GM12878 (cell line): ENCODE data around the gene MYRF. TPM values are rescaled to one million over a fixed set of nuclear protein-coding genes. Genes with fewer than 3 reads are reported as not detected.

Experiments used
- ATAC-seq: fragments of 200-7000 bp; cut with Tn5 transposase; 3 replicates; pipeline ENCODE4 v1.9.1; 2020; ENCODE audit warnings: mild to moderate bottlenecking, moderate library complexity
- BruUV-seq: library from RNA; stranded (reverse); fragments of 400-500 nt; replicated peaks from 2 replicates; lab custom pipeline; 2021; lab: Mats Ljungman, UMichigan
- CTCF ChIA-PET: fragments of 300-600 bp; sonication (Branson Sonifier 250); formaldehyde crosslinking; extraction: SDS; loops from one replicate; lab custom pipeline; 2021; ENCODE audit warnings: inconsistent platforms; lab: Yijun Ruan, JAX
- POLR2A ChIA-PET: fragments of 350-600 bp; formaldehyde crosslinking; extraction: SDS; loops from one replicate; lab custom pipeline; 2021; ENCODE audit warnings: inconsistent platforms; lab: Charles Lee
- RAD21 ChIA-PET: fragments of 300-600 bp; sonication (Branson Sonifier 250); formaldehyde crosslinking; loops from one replicate; lab custom pipeline; 2023; ENCODE audit warnings: antibody characterized with exemption; ENCODE audit not compliant: unreplicated experiment; lab: Charles Lee
- SMC1A ChIA-PET: fragments of 300-600 bp; sonication (Branson Sonifier 250); formaldehyde crosslinking; loops from one replicate; lab custom pipeline; 2023; ENCODE audit not compliant: unreplicated experiment, uncharacterized antibody; lab: Charles Lee
- DNase-seq: peaks from one replicate; pipeline ENCODE4 v3.0.0-alpha.2; 2011; ENCODE audit warnings: low read depth, low spot score
- FAIRE-seq: peaks from 3 replicates; lab custom pipeline; 2011; peaks lifted over from hg19 to GRCh38; lab: Jason Lieb, UNC
- H2AFZ ChIP-seq: 2 replicates; pipeline ENCODE4 v1.6.0; 2011; ENCODE audit warnings: low read depth, low read length, control low read depth; ENCODE audit not compliant: control insufficient read depth
- H3K27ac ChIP-seq: 2 replicates; pipeline ENCODE4 v1.5.1; 2011; ENCODE audit warnings: control low read depth; ENCODE audit not compliant: control insufficient read depth, insufficient read depth
- H3K27me3 ChIP-seq, 2 experiments: replicated peaks in 1 of 2; 2 replicates each; pipeline versions ENCODE4 v1.6.0 to v1.6.1; 2011; ENCODE audit warnings: low read length in 1 of 2; ENCODE audit not compliant: control insufficient read depth in 2 of 2, insufficient read depth in 2 of 2
- H3K36me3 ChIP-seq, 2 experiments: 2 replicates each; pipeline ENCODE4 v1.5.1; 2011; ENCODE audit warnings: low read length in 1 of 2; ENCODE audit not compliant: control insufficient read depth in 2 of 2, insufficient read depth in 2 of 2
- H3K4me1 ChIP-seq: 2 replicates; pipeline ENCODE4 v1.6.1; 2011; ENCODE audit warnings: mild to moderate bottlenecking, low read length, moderate library complexity, mixed read lengths; ENCODE audit not compliant: control insufficient read depth, insufficient read depth
- H3K4me2 ChIP-seq: 2 replicates; pipeline ENCODE4 v1.6.0; 2011; ENCODE audit warnings: control low read depth; ENCODE audit not compliant: control insufficient read depth, insufficient read depth
- H3K4me3 ChIP-seq: fragments of 200-600 bp; sonication (generic); 2 replicates; pipeline ENCODE4 v1.5.1; 2016
- H3K79me2 ChIP-seq: 2 replicates; pipeline ENCODE4 v1.6.0; 2011; ENCODE audit warnings: low read length; ENCODE audit not compliant: control insufficient read depth, insufficient read depth
- H3K9ac ChIP-seq: 2 replicates; pipeline ENCODE4 v1.8.0; 2011; ENCODE audit warnings: low read length, control low read depth, mixed read lengths; ENCODE audit not compliant: control insufficient read depth, insufficient read depth
- H3K9me3 ChIP-seq: replicated peaks from 3 replicates; pipeline ENCODE4 v1.5.1; 2011; ENCODE audit warnings: mild to moderate bottlenecking, low read length; ENCODE audit not compliant: control insufficient read depth, insufficient read depth
- H4K20me1 ChIP-seq: 2 replicates; pipeline ENCODE4 v1.6.0; 2011; ENCODE audit not compliant: control insufficient read depth, insufficient read depth
- NFYB ChIP-seq: IDR thresholded peaks from 2 replicates; pipeline ENCODE4 v1.6.1; 2011; ENCODE audit warnings: low read depth, mild to moderate bottlenecking, low read length, improper control_type of control experiment, moderate library complexity; ENCODE audit not compliant: insufficient read depth
- PBX3 ChIP-seq: IDR thresholded peaks from 2 replicates; pipeline ENCODE4 v1.6.1; 2011; ENCODE audit warnings: mild to moderate bottlenecking, low read depth, low read length, moderate library complexity; ENCODE audit not compliant: insufficient replicate concordance
- POLR2A ChIP-seq: IDR thresholded peaks from 2 replicates; pipeline ENCODE4 v1.6.1; 2011; ENCODE audit warnings: low read depth, mild to moderate bottlenecking, low read length
- WGBS: methylation state at CpG from one replicate; pipeline ENCODE4 v1.1.6; 2016; ENCODE audit warnings: low lambda C conversion rate; ENCODE audit not compliant: insufficient replicate concordance, insufficient coverage; ENCODE audit errors: missing lambda C conversion rate; 5-methylcytosine and 5-hydroxymethylcytosine counted together
- in situ Hi-C: fragments of 300-500 bp; cut with MboI; formaldehyde crosslinking; loops from 9 replicates; pipeline ENCODE4 v1.14.3; 2018; ENCODE audit warnings: mixed read lengths
- intact Hi-C: fragments of 100-400 bp; cut with micrococcal nuclease; formaldehyde crosslinking; loops from one replicate; pipeline ENCODE4 v1.14.2; 2022; ENCODE audit not compliant: unreplicated experiment
- polyA plus RNA-seq, 11 experiments: library from polyadenylated mRNA; depleted of rRNA in 4 of 11; unstranded in 6 of 11; stranded (reverse) in 5 of 11; fragments of >200 nt; fragmentation: Nextera tagmentation in 4 of 11; fragmentation: Illumina TruSeq in 1 of 11; extraction: Ambion mirVana in 4 of 11; extraction: Trizol in 1 of 11; gene quantifications; 1 replicate in 1 of 11; 2 replicates in 10 of 11; pipeline versions ENCODE4 v1.2.1 to v1.2.3, GENCODE V29; 2011 to 2016; ENCODE audit warnings: inconsistent platforms in 2 of 11, missing spikeins in 2 of 11, low read depth in 1 of 11
- total RNA-seq, 4 experiments: library from RNA; depleted of rRNA in 3 of 4; stranded (reverse); fragments of >200 nt in 3 of 4; fragmentation: Illumina TruSeq in 1 of 4; extraction: Trizol in 1 of 4; gene quantifications; 2 replicates each; pipeline versions ENCODE4 v1.2.1 to v1.2.3, GENCODE V29; 2013 to 2021

MYRF gene
- total and polyA plus RNA-seq, 10 of the 15 experiments (the other 5 are each of a cell fraction or from before 2014, with no cell fraction given) = 0.27 to 15.6 (median 0.89) TPM

- ATAC-seq = no peak
- DNase-seq = no peak
- 0 out of 2 replicates have a peak overlapping the region, but pooled peaks have one; percentile 23 for H3K27ac ChIP-seq
- H3K4me1 ChIP-seq = peaks cover 36% of the 10 kb centered on the region
- TF ChIP-seq NFYB (no peak), POLR2A (peak; percentile 23; the same call in 1 of the 2 replicates)
- H3K4me2 ChIP-seq = peak overlapping the region; percentile 87
- no peaks in the 10 kb centered on the region for H4K20me1 ChIP-seq
- ChIA-PET SMC1A (interaction anchor here (1.1 to 6.2 kb wide), 3 partner anchors 16 to 38 kb away, joined by 4 to 67 read pairs (median 28); partner anchors contain the start of gene FADS1), POLR2A (interaction anchor here (1.4 to 6.9 kb wide), 4 partner anchors 12 to 25 kb away, joined by 4 to 167 read pairs (median 43); partner anchors contain the start of gene FADS1), CTCF (interaction anchor here (0.6 to 2.4 kb wide), 7 partner anchors 18 to 278 kb away, joined by 4 to 23 read pairs (median 6); no protein-coding TSS in a partner anchor), RAD21 (interaction anchor here (0.9 to 6.9 kb wide), 3 partner anchors 18 to 35 kb away, joined by 3 to 48 read pairs (median 14); no protein-coding TSS in a partner anchor)
- FAIRE-seq = no peak
- intact Hi-C loops (no loop called here), in situ Hi-C loops (no loop called here)
- H3K9me3 ChIP-seq = no peaks in the 10 kb centered on the region
- H3K4me3 ChIP-seq = peak overlapping the region; percentile 51; the same call in 1 of the 2 replicates
- H2AFZ ChIP-seq = no peak overlapping the region
- H3K36me3 ChIP-seq = peaks cover 5 to 12% of the 10 kb centered on the region in 2 experiments
- 48% methylated on average over 7 of the region's 7 CpGs for WGBS
- H3K9ac ChIP-seq = no peak overlapping the region
- no TSS peak for BruUV-seq
- H3K27me3 ChIP-seq = no peaks in the 10 kb centered on the region
- peaks cover 92% of the 10 kb centered on the region for H3K79me2 ChIP-seq
These were observed 80.3 kb downstream of the MYRF start for GRCh38 chr11:61832754-61833153.

GRCh38 chr11:61833471-61833870 is 81.0 kb downstream of the MYRF start:
- H3K4me1 ChIP-seq = peaks cover 36% of the 10 kb centered on the region
- no peak overlapping the region; the same call in 1 of the 2 replicates for H3K9ac ChIP-seq
- no peaks in the 10 kb centered on the region for H4K20me1 ChIP-seq
- peak overlapping the region; percentile 95 for H3K27ac ChIP-seq
- ATAC-seq (no peak), DNase-seq (no peak), FAIRE-seq (no peak)
- BruUV-seq = no TSS peak
- peak overlapping the region; percentile 87 for H3K4me2 ChIP-seq
- WGBS = 97% methylated on average over 11 of the region's 11 CpGs
- CTCF ChIA-PET = interaction anchor here (1.2 to 2.4 kb wide), 7 partner anchors 15 to 275 kb away, joined by 3 to 23 read pairs (median 5); partner anchors contain the start of gene FADS1
- H3K27me3 ChIP-seq = no peaks in the 10 kb centered on the region
- in situ Hi-C loops = no loop called here
- peaks cover 86% of the 10 kb centered on the region for H3K79me2 ChIP-seq
- H3K4me3 ChIP-seq = no peak overlapping the region
- TF ChIP-seq POLR2A = peak; percentile 10; the same call in 1 of the 2 replicates
- TF ChIP-seq PBX3 = no peak
- SMC1A ChIA-PET = interaction anchor here (1.1 to 2.3 kb wide), 4 partner anchors 18 to 37 kb away, joined by 3 to 18 read pairs (median 4); no protein-coding TSS in a partner anchor
- intact Hi-C loops = no loop called here
- no peak overlapping the region for H2AFZ ChIP-seq
- POLR2A ChIA-PET = interaction anchor here (1.4 to 4.8 kb wide), 5 partner anchors 13 to 41 kb away, joined by 4 to 76 read pairs (median 9); partner anchors contain the start of genes FADS1, FEN1 and TMEM258
- RAD21 ChIA-PET = interaction anchor here (1.4 to 2.4 kb wide), 2 partner anchors 35 to 40 kb away, joined by 3 to 14 read pairs; partner anchors contain the start of gene FEN1
- H3K36me3 ChIP-seq = peaks cover 5 to 17% of the 10 kb centered on the region in 2 experiments
- H3K9me3 ChIP-seq = no peaks in the 10 kb centered on the region
